GM12873 (cell line): ENCODE data around the gene TMTC1.

Source experiments
- TF ChIP-seq, protein P1 (sequence below): IDR thresholded peaks from 2 replicates; pipeline ENCODE4 v1.5.1; 2012; ENCODE audit warnings: low read depth, mild to moderate bottlenecking, moderate library complexity, low read length, control low read depth; ENCODE audit not compliant: insufficient read depth; ENCODE audit errors: missing control alignments

TMTC1 gene

DNA sequence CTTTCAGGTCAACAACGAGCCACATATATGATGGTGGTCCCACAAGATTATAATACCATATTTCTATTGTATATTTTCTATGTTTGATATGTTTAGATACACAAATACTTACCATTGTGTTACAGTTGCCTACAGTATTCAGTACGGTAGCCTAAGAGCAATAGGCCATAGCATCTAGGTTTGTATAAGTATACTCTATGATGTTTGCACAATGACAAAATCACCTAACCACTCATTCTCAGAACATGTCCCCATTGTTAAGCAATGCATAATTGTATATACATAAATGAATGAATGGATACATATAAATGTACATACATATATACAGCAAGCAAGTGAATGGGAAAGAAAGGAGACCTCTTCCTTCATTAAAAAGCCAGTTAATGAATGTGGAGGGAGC, 23.8 kb downstream of the TMTC1 start:
- TF ChIP-seq, protein P1, sequence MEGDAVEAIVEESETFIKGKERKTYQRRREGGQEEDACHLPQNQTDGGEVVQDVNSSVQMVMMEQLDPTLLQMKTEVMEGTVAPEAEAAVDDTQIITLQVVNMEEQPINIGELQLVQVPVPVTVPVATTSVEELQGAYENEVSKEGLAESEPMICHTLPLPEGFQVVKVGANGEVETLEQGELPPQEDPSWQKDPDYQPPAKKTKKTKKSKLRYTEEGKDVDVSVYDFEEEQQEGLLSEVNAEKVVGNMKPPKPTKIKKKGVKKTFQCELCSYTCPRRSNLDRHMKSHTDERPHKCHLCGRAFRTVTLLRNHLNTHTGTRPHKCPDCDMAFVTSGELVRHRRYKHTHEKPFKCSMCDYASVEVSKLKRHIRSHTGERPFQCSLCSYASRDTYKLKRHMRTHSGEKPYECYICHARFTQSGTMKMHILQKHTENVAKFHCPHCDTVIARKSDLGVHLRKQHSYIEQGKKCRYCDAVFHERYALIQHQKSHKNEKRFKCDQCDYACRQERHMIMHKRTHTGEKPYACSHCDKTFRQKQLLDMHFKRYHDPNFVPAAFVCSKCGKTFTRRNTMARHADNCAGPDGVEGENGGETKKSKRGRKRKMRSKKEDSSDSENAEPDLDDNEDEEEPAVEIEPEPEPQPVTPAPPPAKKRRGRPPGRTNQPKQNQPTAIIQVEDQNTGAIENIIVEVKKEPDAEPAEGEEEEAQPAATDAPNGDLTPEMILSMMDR = no peak

DNA sequence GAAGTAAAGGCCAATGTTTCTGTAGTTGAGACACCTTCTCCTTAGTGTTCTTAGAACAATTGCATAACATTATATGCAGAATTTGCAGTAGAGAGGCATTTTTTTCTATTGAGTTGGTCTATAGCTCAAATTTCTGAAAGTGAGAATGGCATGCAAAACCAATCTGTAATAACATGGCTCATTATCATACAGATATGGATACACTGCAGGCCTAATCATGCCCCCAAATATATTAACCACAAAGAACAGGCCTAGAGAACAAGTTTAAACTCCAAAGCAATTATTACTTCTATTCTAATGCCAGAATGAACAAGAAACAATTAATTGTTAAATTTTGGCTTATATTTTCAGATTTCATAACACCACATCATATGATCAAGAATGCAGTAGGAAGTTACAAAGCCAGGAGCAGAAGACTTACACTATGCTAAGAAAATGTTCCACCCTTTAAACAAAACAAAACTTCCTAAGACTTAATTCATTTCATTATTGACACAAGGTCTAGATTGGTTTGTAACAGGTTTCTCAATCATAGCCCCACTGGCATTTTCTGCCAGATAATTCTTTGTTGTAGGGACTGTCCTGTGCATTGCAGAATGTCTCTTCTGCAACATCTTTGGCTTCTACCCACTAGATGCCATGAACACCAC, 26.9 kb downstream of the TMTC1 start:
- TF ChIP-seq, protein P1 = no peak

DNA sequence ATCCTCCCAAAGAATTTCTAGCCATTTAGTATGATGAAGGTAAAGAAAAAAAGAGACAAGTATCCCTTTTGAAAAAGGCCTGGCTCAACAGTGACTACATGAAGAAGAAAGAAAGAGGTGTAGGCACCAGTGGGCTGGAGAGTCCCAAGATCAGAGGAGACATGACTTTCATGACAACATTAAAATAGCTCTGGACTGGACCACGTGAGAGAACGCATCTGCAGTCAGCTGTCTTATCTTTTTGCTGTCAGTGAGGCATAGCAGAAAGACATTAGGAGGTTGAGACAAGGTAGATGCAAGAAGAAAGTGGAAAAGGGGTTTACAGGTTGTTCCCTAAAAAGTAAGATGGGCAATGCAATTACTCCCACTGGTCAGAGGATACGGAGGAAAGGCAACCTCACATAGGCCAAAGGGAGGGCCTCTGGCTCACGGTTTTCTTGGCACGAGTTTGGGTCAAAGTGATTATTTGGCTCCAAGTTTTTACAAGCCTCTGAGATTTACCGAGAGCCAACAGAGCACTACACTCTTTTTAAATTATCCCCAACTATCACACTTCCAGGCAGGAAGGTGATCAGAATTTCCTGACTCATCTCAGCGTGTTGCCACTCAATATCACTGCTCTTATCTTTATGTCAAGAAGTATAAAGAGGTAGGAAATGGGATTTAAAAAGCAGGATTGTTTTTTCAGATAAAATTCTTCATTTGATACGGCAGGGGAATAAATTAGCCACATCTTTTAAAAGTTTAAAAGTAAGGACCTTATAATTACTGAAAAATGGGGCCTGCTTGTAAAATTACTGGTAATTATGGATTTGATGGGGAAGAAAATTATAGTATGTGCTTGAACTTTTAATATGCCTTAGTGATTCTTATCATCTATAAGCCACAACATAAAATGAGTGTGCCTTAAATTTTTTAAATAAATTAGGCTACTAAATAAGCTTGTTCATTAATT, 29.2 kb downstream of the TMTC1 start:
- TF ChIP-seq, protein P1 = no peak

DNA sequence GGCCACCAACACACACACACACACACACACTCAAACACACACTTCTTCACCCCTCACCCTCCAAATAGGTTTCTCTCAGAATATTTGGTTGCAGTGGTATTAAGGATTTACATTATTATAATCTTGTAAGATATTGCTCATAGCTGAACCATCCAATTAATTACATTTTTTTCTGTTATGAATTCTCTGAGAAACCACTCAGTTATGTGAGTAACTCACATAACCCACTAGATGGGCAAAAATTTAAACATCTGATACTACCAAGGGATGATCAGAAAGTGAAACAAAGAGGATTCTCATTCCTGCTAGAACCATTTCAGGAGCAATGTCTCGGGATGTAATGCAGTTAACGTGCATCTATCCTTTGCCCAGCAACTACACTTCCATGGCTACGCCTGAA, 31.6 kb downstream of the TMTC1 start:
- TF ChIP-seq, protein P1 = no peak

DNA sequence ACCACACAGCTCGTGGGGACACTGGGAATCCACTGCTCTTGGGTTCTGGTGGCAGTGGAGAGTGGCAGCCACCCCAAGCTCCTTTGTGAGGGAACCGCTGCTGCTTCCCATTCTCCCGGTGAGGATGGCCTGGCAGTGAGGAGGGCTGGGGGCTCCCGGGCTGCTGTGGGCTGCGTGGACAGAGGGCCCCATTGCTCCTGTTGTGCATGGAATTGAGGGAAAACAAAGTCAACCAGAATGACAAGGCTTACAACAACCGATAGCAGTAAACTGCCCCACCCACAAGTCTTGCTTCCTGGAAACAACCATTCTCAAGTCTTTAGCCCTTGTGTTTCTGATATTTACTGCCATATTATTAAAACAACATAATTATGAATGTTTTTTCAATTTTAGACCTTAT, 32.1 kb downstream of the TMTC1 start:
- TF ChIP-seq, protein P1 = no peak

DNA sequence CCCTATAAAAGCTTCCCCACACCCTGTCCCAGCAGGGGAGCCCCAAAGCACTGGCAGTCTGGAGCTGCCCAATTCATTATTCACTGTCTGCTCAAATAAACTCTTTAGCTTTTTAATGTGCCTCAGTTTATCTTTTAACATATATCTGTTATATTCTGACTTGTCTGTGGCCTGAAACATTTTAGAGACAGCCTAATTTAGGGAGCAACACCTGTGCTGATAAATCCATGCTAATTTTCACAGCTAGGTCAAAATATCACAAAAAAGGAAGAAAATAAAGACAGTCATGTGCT, 32.9 kb downstream of the TMTC1 start:
- TF ChIP-seq, protein P1 = no peak

DNA sequence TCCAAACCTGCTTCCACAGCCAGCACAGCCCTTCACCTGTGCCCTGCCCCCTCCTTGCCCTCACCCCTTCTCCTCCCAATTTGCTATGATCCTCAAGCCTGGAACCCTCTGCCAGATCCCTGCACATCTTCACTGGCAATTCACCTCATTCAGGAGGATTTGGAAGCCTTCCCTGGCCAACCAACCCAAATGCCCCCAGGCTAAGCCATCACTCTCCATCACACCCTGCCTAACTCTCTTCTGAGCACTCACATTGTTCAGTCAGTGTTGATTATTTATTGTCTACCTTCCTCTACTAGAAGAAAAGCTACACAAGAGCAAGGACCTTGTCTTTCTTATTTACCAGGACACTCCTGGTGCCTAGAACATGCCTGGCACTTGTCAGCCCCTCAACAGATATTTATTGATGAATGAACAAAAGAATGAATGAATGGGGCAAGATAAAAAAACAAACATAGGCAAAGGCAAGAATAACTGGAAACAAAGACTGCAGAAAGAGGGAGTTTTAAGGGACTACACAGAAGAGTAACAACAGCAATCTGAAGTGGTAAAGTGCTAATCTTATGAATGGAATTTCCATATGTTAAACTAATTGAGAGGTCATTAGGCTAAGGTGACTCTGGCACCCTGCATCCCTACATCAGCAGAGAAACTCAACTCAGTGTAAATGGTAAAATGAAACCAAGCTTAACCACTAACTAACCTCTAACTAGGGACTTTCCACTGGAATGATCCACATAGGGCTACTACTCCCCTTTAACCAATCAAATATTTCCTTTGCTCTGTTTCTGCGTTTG, 33.4 kb downstream of the TMTC1 start:
- TF ChIP-seq, protein P1 = no peak
